ENCODE results near the gene GATD1. TPM values are rescaled to one million over a fixed set of nuclear protein-coding genes. Genes with fewer than 3 reads are reported as not detected.

Gene GATD1
- total and polyA plus RNA-seq, 9 of the 15 experiments (the other 6 are each of a cell fraction or from before 2014, with no cell fraction given): 2.8 to 144 (median 36.9) TPM

DNA sequence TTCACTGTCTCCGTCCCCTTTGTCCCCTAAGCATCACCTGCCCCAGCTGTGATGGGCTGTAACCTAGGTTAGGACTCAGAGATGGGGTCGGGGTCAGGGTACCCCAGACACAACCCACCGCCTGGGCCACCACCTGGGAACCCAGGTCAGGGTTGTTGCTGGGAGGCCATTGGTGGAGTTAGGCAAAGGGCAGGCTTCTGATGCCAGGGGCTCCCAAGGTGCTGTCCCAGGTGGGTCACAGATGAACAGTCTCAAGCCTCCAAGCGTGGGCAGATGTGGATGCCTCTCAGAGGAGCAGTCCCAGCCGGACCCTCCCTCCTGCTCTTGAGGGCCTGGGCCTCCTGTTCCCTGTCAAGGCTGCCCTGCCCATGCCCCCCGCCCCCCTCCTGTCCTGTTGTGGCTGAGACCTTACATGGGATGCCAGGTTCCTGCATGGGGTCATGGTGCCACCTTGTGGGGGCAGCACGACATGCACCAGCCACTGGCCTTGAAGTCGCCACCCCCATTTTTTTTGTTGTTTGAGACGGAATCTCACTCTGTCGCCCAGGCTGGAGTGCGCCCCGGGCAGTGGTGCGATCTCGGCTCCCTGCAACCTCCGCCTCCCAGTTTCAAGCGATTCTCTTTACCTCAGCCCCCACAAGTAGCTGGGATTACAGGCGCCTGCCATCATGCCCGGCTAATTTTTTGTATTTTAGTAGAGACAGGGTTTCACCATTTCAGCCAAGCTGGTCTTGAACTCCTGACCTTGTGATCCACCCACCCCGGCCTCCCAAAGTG lies 12.1 kb downstream of the GATD1 start:
- 76% methylated on average over 15 of the region's 19 CpGs for WGBS (ENCODE audit: insufficient coverage, low coverage, missing lambda C conversion rate)
- ChIA-PET CTCF (ENCODE audit: low intra/inter-chr PET ratio) (interaction anchor here (1.5 kb wide), 1 partner anchor 37 kb away, joined by 8 read pairs; no protein-coding TSS in a partner anchor), POLR2A (interaction anchor here (1.0 to 10.4 kb wide), 8 partner anchors 10 to 70 kb away, joined by 3 to 88 read pairs (median 4); partner anchors contain the start of genes DEAF1, TALDO1 and TMEM80)
- Histone ChIP-seq H2AFZ (ENCODE audit: low read depth, low read length) (no peak overlapping the region), H3K79me2 (ENCODE audit: control insufficient read depth, insufficient read depth, low read length) (peaks cover 4% of the 10 kb centered on the region; the same call in 1 of the 3 replicates), H3K27me3 (ENCODE audit: control insufficient read depth in 2 of 2, insufficient read depth in 2 of 2, low read length in 2 of 2) (no peaks in the 10 kb centered on the region), H3K9me1 (ENCODE audit: control insufficient read depth, insufficient read depth, low read length) (peaks cover 6% of the 10 kb centered on the region), H4K20me1 (replicated peaks; ENCODE audit: control insufficient read depth, insufficient read depth, low read length) (peaks cover 36% of the 10 kb centered on the region), H3K27ac (ENCODE audit: extremely low read depth, low read depth, low read length) (no peak overlapping the region), H3K4me1 (replicated peaks in 1 of 2; ENCODE audit: control insufficient read depth in 2 of 2, insufficient read depth in 2 of 2, low read length in 2 of 2) (peaks cover 8 to 40% of the 10 kb centered on the region in 2 experiments; a peak in 4 of 5 replicates), H3K4me2 (ENCODE audit: insufficient read depth, low read length) (no peak overlapping the region), H3K4me3 (no peak overlapping the region), H3K9me3 (replicated peaks; ENCODE audit: control insufficient read depth, insufficient read depth, low read depth, low read length) (no peaks in the 10 kb centered on the region), H3K36me3 (ENCODE audit: control insufficient read depth, insufficient read depth, low read length) (peaks cover 81% of the 10 kb centered on the region), H3K9ac (ENCODE audit: insufficient read depth in 1 of 2, low read depth in 2 of 2, low read length in 2 of 2) (no peak overlapping the region)
- BruUV-seq (replicated peaks): no TSS peak
- FAIRE-seq (peak; percentile 19), ATAC-seq (peak; percentile 59), DNase-seq (ENCODE audit: extremely low read depth in 1 of 4, low spot score in 3 of 4) (peak; percentile 48 to 64 (median 56))
- intact Hi-C loops (cut with micrococcal nuclease): no loop called here
- in situ Hi-C loops (cut with MboI): no loop called here
- TF ChIP-seq ZBTB17 (CRISPR knock-in tag; IDR thresholded peaks at IDR 0.05) (peak; percentile 65; the same call in 1 of the 2 replicates), ZFPM2 (CRISPR knock-in tag; IDR thresholded peaks at IDR 0.05) (no peak), RAD21 (CRISPR knock-in tag; conservative IDR thresholded peaks at IDR 0.05 in 1 of 2, IDR thresholded peaks at IDR 0.05 in 1 of 2) (peak; percentile 38 to 42), RNF2 (IDR thresholded peaks at IDR 0.05) (no peak), RBM25 (IDR thresholded peaks at IDR 0.05; ENCODE audit: low read depth, low read length, severe bottlenecking) (no peak), TOE1 (IDR thresholded peaks at IDR 0.05; ENCODE audit: borderline replicate concordance) (peak; percentile 23; the same call in 1 of the 2 replicates), TOE1 (CRISPR knock-in tag; IDR thresholded peaks at IDR 0.05; ENCODE audit: borderline replicate concordance, low read depth) (no peak), CAMTA2 (CRISPR knock-in tag; conservative IDR thresholded peaks at IDR 0.05) (peak; percentile 86; the same call in 1 of the 2 replicates), SUPT5H (IDR thresholded peaks at IDR 0.05) (peak; percentile 87), DNMT1 (IDR thresholded peaks at IDR 0.05) (no peak), TEAD1 (CRISPR knock-in tag; IDR thresholded peaks at IDR 0.05) (no peak), XRCC4 (IDR thresholded peaks at IDR 0.05; ENCODE audit: extremely low read depth, insufficient read depth, insufficient read length) (no peak), RBM22 (IDR thresholded peaks at IDR 0.05; ENCODE audit: low read depth, low read length, poor library complexity, severe bottlenecking) (peak; percentile 92), TAF15 (IDR thresholded peaks at IDR 0.05; ENCODE audit: low read depth, low read length) (0 out of 2 replicates have a peak, but pooled peaks have one; percentile 54), ZNF324 (CRISPR knock-in tag; IDR thresholded peaks at IDR 0.05) (peak; percentile 27; the same call in 1 of the 2 replicates)
- TF ChIP-seq, protein P1, sequence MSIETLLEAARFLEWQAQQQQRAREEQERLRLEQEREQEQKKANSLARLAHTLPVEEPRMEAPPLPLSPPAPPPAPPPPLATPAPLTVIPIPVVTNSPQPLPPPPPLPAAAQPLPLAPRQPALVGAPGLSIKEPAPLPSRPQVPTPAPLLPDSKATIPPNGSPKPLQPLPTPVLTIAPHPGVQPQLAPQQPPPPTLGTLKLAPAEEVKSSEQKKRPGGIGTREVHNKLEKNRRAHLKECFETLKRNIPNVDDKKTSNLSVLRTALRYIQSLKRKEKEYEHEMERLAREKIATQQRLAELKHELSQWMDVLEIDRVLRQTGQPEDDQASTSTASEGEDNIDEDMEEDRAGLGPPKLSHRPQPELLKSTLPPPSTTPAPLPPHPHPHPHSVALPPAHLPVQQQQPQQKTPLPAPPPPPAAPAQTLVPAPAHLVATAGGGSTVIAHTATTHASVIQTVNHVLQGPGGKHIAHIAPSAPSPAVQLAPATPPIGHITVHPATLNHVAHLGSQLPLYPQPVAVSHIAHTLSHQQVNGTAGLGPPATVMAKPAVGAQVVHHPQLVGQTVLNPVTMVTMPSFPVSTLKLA (conservative IDR thresholded peaks at IDR 0.05): peak in 1 of 2 experiments; percentile 21; a peak in 1 of 4 replicates
- TF ChIP-seq, protein P2, sequence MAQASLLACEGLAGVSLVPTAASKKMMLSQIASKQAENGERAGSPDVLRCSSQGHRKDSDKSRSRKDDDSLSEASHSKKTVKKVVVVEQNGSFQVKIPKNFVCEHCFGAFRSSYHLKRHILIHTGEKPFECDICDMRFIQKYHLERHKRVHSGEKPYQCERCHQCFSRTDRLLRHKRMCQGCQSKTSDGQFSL (CRISPR knock-in tag; IDR thresholded peaks at IDR 0.05): peak; percentile 52; the same call in 1 of the 2 replicates
- TF ChIP-seq, protein P2 (tag; IDR thresholded peaks at IDR 0.05): no peak

Measured in K562 (cell line).